Activated CD4-positive, alpha-beta T cell treated with anti-CD3 and anti-CD28 coated beads, Interleukin-2, amount 50 U/mL, for 48 hours (primary cell): ENCODE results near the gene KRT3.

Experiments
- DNase-seq, 2 experiments: peaks; one replicate each; pipeline ENCODE4 v3.0.0-alpha.2; 2020

Gene KRT3

DNA sequence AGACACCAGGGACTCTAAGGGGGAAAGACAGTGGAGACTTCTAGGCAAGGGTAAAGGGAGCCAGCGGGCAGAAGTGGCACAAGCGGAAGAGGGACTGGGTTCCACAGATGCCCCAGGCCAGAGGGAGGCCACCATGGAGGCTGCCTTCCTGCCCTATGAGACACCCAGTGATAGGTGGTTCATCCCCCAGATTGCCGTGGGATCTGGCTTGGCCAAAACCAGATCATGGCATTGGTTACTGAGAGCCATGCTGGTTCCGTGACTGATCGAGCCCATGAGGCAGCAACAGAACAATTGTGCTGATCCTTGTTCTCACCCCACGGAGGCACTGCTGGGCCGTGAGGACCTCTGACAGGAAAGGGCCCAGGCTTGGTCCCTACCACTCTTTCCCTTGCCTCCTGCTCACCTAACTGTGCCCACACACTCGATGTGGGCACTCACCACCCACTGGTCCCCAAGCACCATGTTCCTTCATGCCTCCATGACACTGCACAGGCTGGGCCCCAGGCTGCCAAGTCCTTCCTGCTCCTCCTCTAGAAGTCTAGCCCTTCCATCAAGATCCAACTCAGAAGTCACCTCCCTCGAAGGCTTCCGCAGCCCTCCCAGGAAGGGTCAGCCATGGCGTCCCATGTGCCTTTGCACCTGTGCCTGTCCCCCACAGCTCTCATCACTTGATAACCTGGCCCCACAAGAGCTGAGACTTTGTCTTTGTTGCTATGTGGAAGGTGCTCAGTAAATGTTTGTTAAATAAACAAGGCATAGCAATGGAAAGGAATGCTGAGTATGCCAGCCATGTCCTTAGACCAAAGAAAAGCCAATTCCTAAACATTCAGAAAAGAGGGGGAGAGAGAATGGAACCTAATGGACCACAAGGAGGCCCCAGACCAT is 30.9 kb upstream of the KRT3 start:
- DNase-seq = no peak

DNA sequence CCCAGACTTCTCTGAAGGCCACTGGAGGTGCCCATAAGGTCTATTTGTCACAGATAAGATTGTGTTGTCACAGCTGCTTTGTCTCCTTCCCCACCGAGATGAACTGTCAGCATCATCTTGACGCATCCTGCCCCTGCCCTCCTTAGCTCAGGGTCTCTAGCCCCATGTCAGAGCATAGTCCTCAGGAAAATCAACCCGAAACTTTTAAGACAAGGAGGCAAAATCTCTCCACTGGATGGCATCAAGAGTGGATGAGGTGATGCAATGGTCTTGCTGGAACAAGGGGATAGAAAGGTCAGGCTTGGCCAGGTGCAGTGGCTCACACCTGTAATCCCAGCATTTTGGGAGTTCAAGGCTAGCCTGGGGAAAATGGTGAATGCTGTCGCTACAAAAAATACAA is 30.0 kb upstream of the KRT3 start:
- DNase-seq = no peak

DNA sequence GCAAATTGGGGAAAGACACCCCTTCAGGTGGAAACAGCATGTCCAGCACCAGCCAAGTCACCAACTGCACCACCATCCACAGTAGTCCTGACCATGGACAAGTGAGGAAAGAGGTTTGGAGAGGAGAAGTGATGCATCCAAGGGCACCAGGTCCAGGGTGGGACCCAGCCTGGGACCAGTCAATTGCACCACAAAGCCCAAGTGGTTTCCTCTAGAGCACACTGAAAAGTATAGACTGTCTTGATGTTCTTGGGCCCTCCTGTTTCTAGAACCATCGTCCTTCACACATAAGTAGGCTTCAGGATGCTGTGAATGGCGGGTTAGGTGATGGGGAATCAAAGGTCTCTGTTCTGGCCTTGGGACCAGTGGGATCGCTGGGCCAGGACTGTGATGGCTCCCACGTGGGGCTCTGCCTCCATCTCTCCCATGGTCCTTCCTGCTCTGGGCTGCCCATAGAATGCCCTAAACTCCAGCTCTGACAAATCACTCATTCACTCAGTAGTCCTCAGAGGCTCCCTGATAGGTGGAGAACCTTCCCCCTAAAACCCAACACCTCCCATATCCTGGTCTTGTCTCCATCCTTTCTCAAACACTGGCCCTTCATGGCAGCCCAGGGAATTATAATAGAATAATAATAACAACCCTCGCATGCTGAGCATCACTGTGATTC is 29.0 kb upstream of the KRT3 start:
- no peak for DNase-seq

DNA sequence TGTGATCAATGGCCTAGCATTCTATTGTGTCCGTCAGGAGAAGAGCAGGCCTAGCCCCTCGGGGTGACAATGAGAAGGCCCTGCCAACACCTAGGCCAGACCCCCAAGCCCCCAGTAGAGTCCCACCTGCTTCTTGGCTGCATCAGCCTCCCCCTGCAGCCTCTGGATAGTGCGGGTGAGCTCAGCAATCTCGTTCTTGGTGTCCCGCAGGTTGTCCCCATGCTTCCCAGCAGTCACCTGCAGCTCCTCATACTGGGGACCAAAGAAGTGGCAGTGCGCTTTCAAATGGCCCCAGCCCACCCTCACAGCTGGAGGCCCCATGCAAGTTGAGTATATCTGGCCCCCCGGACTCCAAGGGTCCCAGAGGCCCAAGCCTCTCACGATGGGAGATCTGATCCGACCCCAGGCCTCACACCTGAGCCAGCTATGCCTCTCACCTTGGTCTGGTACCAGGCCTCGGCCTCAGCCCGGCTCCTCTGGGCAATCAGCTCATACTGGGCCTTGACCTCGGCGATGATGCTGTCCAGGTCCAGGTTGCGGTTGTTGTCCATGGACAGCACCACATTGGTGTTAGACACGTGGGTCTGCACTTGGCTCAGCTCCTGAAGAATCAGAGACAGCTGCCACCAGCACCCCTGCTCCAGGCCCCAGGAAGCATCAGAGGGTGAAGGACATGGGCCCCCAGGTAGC is 28.0 kb upstream of the KRT3 start:
- no peak for DNase-seq

DNA sequence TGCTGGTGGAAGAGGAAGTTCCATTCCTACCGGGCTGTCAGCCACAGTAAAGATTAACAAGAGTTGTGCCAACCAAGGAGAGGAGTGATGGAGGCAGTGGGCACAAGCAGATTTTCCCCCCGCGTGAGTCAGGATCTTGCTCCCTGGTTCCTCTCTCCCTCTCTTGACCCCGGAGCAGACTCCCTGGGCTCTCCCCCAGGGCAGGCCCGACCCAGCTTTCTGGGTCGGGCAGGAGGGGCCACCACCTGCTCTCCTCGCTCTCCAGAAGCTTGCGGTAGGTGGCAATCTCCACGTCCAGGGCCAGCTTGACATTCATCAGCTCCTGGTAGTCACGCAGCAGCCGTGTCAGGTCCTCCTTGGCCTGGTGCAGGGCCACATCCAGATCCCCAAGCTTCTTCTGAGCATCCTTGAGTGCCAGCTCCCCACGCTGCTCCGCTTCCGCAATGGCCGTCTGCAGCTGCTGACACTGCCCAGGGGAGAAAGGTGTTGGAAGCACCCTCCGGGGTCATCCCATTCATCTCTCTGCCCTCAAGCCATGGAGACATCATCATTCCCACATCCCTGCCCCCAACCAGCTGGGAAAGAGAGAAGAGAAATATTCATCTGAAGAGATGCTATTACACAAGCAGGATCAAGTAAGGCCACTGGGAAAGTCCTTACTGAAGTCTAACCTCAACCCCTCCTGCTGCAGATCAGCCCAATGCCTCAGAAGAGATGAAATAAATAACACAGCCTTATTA is 27.0 kb upstream of the KRT3 start:
- no peak for DNase-seq

DNA sequence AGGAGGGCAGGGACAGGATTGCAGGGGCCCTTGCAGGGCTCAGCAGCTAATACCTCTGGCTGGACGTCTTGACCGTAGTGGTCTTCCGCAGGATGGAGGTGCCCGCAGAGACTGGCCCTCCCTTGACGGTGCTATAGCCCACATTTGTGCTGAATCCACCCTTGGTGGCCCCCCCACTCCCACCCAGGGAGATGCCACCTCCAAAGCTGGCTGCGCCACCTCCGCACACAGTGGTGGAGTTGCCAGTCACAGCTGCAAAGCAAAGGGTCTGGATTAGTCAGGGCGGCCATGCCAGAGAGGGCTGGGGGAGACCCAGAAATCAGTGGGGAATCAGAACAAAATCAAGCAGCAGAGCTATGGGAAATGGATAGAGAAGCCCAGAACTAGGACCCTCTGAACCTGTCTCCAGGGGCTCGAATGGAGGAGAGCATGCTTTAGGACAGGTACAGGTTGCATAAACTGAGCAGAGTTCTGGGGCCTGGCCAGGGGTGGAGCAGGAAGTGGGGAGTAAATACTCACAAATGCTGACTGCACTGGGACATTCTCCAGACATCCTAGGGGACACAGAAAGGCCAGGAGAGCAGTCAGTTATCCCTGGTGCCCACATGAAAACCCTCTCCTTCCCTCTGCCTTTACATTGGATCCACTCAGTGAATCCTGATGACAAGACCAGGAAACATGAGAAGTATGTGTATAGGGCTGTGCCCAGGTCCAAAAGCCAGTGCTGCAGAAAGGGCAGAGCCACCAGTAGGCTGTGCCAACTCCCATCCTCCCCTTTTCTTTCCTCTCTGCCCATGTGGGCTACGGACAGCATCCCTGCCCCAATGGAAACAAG is 26.1 kb upstream of the KRT3 start:
- no peak for DNase-seq

DNA sequence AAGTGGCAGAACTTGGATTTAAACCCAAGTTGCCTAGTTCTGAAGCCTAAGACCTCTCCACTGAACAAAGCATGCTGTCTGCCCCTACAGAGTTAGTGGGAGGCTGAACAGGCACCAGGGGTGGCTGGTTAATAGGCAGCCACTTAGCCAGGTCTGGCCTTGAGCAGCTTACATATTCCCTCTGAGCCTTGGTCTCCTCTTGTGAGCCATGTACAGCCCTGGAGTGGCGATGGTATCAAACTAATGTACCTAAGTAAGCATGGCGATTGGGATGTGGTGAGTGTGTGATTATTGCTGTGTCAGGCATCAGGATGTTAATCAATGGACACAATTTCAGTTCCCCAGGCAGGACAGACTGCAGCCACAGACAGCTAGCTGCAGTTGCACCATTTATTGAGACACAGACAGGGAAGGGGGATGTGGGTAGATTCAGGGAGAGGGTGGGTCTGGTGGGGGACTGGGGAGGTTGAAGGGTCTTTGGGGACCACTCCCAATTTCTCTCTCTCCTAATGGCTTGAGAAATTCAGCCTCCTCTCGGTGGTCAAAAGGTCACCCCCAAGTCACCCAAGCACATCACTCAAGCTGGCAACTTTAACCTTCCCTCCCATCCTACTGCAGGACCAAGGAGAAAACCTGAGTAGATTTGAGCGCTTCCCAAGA is 25.3 kb upstream of the KRT3 start:
- DNase-seq = no peak

DNA sequence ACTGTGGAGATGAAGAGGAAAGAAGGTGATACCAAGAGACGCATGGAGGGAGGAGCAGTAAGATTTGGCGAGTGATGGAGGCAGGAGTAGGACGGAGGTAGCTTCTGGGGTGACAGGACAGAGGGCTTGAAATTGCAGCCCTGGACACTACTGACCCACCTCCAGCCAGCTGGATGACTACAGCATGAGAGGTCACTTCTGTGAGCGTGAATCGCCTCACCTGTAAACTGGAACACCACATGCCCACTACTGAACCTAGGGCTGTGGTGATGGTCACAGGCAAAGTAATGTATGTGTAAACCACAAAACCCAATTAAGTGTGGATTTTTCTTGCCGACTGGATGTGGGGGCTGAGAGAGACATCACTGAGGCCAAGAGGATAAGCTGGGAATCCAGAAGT is 24.6 kb upstream of the KRT3 start:
- no peak for DNase-seq

DNA sequence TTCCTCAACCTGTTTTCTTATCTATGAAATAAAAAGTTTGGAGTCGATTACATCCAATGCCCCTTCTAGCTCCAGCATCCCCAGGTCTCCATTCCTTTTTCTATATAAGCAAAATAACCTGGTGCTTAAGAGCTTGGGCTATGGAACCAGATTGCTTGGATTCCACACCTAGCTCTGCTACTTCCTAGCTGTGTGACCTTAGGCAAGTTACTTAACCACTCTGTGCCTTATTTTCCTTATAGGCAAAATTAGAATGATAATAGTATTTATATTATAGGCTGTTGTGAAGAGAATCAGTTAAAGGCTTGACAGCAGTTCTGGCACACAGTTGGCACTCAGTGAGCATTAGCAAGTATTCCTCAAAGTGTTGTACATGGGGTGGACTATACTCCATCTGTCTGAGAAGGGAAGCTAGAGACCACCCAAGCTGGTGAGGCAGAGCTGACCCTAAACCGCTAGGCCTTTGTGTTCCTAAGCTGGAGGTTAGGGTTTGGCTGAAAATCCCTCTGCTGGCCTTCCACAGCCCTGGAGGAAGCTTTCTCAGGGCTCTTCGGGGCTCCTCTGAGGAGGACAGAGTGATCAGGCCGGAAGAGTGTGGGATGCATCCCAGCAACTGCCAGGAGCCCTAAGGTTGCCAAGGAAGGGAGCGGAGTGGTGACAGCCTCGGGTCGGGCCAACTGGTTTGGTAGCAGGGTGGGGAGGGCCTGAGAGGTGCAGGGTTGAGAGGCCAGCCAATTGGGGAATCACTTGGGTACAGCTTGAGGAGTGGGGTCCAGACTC is 24.0 kb upstream of the KRT3 start:
- DNase-seq = no peak

DNA sequence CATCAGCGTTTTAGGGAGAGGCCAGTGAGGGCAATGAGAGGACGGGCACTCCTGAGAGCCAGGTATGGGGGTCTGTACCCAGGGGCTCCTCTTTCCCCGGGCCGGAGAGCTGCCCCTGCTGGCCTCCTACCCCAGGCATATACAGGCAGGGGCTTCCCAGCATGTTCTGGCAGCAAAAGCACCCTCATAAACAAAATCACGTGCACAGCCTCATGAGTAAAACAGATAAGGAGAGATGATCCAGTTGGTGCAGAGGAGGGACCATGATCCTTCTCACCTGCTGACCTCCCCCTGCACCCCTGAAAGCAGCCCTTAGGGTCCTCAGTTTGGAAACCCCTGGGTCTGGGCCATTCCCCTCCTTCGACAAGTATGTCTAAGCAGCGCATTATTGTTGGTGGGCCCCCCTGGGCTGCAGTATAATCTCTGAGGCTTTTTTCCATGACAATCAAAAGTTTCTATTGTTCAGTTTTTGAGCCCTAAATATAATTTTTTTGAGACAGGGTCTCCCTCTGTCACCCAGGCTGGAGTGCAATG is 23.0 kb upstream of the KRT3 start:
- no peak for DNase-seq

DNA sequence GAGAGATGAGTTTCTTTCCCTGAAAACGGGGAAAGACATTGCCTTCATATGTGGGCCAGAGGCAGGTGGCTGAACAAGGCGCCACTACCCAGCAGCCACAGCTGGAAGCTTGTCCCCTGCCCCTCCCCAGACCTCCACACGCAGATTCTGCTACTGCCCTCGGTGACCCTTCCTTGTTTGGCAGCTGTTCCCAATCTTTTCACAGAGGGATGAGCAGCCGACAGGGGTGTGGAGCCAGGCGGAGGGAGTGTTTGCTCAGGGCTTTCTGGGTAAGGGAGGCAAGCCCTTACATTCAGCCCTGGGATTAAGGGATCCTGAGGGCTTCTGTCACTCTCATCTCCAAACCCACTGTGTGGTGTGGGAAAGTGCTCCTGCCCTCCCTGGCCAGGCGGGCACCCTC is 22.5 kb upstream of the KRT3 start:
- no peak for DNase-seq

DNA sequence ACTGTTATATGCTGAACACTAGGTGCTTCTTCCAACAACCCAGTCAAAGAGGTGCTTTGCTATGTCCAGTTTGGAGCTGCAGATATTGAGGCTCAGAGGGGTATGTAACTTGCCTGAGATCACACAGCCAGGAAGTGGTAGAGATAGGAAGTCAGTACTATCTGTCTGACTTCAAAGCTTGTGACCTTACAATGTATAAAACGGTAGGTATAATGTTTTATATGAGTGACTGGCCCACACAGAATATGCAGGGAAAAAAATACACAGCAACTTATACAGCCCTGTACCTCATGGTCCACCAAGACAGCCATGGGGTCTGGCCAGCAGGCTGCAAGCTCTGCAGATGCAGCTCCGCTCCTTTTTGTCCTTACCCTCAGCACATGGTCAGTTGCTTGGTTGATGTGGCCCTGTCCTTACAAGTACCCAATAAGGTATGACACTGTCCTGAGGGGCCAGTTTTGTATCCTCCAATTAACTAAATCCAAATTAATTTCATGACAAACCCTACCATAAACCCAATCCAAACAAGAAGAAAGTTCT is 21.9 kb upstream of the KRT3 start:
- DNase-seq = no peak

DNA sequence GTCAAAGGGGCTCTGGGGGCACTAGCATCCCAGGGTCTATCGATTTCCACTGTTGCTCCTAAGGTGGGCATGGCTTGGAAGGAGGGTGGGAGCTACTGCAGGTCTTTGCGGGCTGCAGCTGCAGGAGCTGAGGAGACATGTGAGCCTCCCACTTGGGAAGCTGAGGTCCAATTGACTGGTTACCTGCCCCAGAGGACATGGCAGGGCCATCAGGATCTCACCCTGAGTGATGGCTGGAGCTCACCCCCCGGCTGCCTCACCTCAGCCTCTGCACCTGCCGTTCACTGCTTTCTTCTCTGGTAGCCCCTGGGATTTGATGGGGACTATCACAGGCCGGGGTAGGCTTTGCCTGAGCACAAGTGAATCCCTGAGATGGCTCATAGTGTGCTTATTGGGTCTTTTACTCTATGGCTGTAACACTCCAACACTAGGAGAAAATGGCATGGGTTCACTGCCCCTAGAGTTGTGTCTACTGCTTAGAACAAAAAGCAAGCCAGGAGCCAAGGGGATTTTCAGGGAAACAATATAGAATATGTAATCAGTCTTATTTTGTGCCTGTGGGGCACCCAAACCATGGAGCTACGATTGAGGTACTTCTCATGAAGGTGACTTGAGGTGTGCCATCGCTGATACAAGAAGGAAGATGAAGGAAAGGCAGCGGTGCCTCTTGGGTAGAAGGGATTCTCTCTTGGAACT is 21.2 kb upstream of the KRT3 start:
- no peak for DNase-seq

DNA sequence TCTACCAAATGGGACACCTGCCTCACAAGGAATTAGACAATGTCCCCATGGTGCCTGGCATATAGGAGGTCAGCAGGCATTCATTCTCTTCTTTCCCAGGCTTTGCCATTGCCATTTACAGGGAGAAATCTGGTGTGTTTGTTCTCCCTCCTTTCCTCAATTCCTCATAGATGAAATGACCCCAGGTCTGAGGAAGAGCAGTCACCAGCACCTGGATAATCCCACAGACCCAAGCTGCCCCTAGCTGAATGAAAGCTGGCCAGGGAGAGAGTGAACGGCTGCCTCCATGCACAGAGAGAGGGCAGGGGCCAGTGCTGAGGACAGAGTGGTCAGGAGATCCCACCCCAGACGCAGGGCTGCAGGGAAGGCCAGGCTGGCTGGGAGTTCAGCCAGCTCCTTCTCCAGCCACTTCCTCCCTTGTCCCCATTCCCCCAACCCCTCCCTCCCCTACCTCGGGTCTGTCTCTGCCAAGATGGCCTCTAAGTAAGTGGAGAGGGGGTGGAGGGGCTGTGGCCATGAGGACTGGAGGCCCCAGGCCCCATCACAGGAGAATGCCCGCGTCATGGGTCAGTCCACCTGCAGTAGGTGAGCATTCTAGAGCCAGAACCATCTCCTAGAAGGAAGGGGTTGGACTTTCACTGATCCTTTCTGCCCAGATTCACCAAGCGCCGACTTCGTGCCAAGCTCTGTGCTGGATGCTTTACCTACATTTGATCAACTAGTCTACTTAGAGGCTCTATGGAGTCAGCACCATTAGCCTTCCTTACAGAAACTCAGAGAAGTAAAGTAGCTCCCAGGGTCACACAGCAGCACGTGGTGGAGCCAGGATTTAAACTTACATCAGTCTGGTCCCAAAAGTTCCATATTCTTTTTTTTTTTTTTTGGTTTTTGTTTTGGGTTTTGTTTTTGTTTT is 20.0 kb upstream of the KRT3 start:
- DNase-seq = no peak

DNA sequence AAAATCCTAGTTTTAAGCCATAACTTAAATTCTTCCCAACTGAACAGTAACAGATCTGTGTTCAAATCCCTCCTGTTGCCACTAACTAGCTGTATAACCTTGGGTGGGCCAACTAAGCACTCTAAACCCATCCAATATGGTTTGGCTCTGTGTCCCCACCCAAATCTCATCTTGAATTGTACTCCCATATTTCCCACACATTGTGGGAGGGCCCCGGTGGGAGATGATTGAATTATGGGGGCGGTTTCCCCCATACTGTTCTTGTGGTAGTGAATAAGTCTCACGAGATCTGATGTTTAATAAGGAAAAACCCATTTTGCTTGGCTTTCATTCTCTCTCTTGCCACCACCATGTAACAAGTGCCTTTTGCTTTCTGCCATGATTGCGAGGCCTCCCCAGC is 19.2 kb upstream of the KRT3 start:
- no peak for DNase-seq

DNA sequence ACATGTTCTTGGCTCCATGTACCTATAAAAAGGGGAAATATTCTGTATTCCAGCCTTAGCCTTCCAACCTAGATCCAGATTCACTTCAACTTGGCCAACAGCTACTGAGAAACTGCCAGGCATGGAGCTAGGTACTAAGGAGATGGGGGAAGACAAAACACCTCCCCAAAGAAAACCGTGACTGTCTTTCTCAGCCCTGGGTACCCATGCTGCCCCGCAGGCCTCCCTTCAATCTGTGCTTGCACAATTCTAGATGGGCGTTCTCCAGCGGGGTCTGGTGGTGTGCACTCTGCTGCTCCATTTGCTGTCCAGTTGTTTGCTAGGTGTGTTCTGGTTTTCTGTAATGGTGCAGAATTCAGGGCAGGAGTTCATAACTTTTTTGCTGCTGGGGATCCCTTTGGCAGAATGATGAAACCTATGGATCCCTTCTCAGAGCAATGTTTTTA is 18.8 kb upstream of the KRT3 start:
- DNase-seq = no peak

DNA sequence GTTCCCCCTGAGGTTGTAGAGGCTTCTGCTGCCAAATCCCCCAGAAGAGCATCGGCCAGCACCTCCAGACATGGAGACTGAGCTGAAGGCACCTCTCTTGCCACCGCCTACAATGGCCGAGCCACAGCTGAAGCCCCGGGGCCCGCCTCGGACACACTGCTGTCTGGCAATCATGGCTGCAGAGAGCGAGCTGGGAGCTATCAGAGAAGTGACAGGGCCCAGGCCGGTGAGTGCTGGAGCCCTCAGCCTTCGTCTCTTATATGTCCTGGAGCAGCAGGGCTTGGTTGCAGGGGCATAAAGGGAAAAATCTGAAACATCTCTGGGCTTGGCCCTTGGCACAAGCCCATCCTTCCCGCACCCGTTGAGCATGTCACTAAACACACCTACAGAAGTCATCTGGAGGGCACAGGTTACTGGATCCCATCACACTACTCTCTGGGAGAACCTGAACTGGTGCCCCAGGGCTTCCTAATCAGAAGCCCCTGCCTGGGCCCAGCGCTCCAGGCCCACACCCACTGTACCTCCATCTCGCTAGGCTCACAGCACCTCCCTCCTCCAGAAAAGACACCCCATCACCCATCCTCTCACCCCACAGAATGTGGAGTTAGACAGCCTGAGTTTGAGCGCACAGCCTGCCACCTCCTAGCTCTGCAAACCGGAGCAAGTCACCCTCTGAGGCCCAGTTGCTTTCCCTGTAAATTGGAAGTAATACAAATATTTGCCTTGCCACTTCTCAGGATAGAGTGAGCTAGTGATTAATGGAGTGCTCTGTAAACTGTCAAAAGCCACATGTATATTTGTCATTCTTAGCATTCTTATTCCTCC is 18.2 kb upstream of the KRT3 start, which contains the start of gene KRT4:
TSS of gene KRT4 (minus strand) at position 232 of the 825 bp plus-strand sequence. CDS start at position 174, 58 bp downstream.
- DNase-seq = no peak
